GM21423 (cell line): Measurements from ENCODE around the gene CDH18.
"Not testable (repeated sequence)": the region's sequence is repeated elsewhere in the genome, so short reads cannot be mapped to it uniquely, and the experiment has no call there.

Experiments
- ATAC-seq: cut with Tn5 transposase; IDR thresholded peaks from one replicate; pipeline ENCODE4 v1.9.1; 2021; ENCODE audit warnings: mild to moderate bottlenecking, moderate library complexity; ENCODE audit not compliant: unreplicated experiment

The CDH18 gene

GRCh38 chr5:19865336-19866089 is 122.5 kb downstream of the CDH18 start:
- ATAC-seq = no peak

- no peak for ATAC-seq
These were observed 125.3 kb downstream of the CDH18 start for GRCh38 chr5:19862711-19863110.

- no peak for ATAC-seq
These were observed 129.0 kb downstream of the CDH18 start for GRCh38 chr5:19859020-19859419.

GRCh38 chr5:19855931-19856330 is 132.1 kb downstream of the CDH18 start:
- no peak for ATAC-seq

- no peak for ATAC-seq
These were observed 132.5 kb downstream of the CDH18 start for GRCh38 chr5:19855453-19855852.

GRCh38 chr5:19855031-19855430 is 133.0 kb downstream of the CDH18 start:
- ATAC-seq = no peak

- no peak for ATAC-seq
These were observed 134.3 kb downstream of the CDH18 start for GRCh38 chr5:19853616-19854240.

GRCh38 chr5:19837536-19838174 is 150.3 kb downstream of the CDH18 start:
- ATAC-seq = no peak

GRCh38 chr5:19835442-19835841 is 152.6 kb downstream of the CDH18 start:
- ATAC-seq = no peak

GRCh38 chr5:19812720-19813119 is 175.3 kb downstream of the CDH18 start:
- ATAC-seq = not testable (repeated sequence)

GRCh38 chr5:19806756-19807155 is 181.2 kb downstream of the CDH18 start:
- ATAC-seq = no peak

- ATAC-seq = no peak
These were observed 185.3 kb downstream of the CDH18 start for GRCh38 chr5:19802686-19803085.

GRCh38 chr5:19795218-19795617 is 192.8 kb downstream of the CDH18 start:
- no peak for ATAC-seq

GRCh38 chr5:19790829-19791466 is 197.1 kb downstream of the CDH18 start:
- ATAC-seq = no peak

- ATAC-seq = no peak
These were observed 205.4 kb downstream of the CDH18 start for GRCh38 chr5:19782566-19782965.

- ATAC-seq = no peak
These were observed 210.6 kb downstream of the CDH18 start for GRCh38 chr5:19777363-19777762.

GRCh38 chr5:19776886-19777285 is 211.1 kb downstream of the CDH18 start:
- not testable (repeated sequence) for ATAC-seq

GRCh38 chr5:19771174-19771835 is 216.7 kb downstream of the CDH18 start:
- ATAC-seq = no peak

GRCh38 chr5:19770396-19770795 is 217.6 kb downstream of the CDH18 start:
- ATAC-seq = no peak

GRCh38 chr5:19767987-19768386 is 220.0 kb downstream of the CDH18 start:
- no peak for ATAC-seq

GRCh38 chr5:19753579-19753978 is 234.4 kb downstream of the CDH18 start:
- ATAC-seq = no peak
